Neural progenitor cell (in vitro differentiated cells): ENCODE data around the gene GRIK3.

Experiments used
- CTCF ChIP-seq: fragments of 200-600 bp; sonication (generic); IDR thresholded peaks from 2 replicates; pipeline ENCODE4 v1.5.1; 2017; ENCODE audit warnings: antibody characterized with exemption, mild to moderate bottlenecking
- EZH2phosphoT487 ChIP-seq: fragments of 200-600 bp; sonication (generic); IDR thresholded peaks from 2 replicates; pipeline ENCODE4 v1.6.1; 2017; ENCODE audit warnings: antibody characterized with exemption

GRCh38 chr1:37017720-37018119 lies 16.6 kb downstream of the GRIK3 start:
- TF ChIP-seq CTCF: peak; percentile 46
- no peak for TF ChIP-seq EZH2phosphoT487
